ENCODE data around the gene MPPED2.

DNA sequence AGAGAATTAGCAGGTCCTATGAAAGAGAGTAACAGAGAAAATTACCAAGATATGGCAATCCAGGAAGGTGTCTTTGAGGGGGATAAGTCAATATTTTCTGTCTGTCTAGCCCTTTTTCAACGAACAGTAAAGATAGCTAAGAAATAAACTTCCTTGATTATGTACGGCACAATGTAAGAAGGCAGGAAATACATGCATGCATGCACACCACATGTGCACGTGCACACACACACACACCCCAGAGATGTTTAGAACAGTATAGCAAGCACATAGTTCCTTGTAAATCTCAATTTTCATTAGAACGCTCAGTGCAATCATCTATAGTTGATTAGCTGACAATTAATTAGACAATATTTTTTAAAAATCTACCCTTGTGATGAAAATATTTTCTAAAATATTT, 74.7 kb downstream of the MPPED2 start:
- TF ChIP-seq GATA2 (IDR thresholded peaks at IDR 0.05; ENCODE audit: low read depth, low read length) (no peak), GATA3 (IDR thresholded peaks at IDR 0.05; ENCODE audit: low read depth, low read length) (no peak)

Measured in SH-SY5Y (cell line).